ENCODE data around the gene TJP3. TPM values are rescaled to one million over a fixed set of nuclear protein-coding genes. Genes with fewer than 3 reads are reported as not detected.

The TJP3 gene
- total RNA-seq (ENCODE audit: low replicate concordance): 20.0 and 53.8 TPM in 2 replicates
- long read RNA-seq, partial matches to known transcripts: 1 of 1 reads
- long read RNA-seq, other reads (novel, unspliced or antisense): 0 of 1 reads

- no peak for DNase-seq (ENCODE audit: extremely low spot score, unreplicated experiment)
- H3K9me3 Mint-ChIP-seq: no peaks in the 10 kb centered on the region
- peaks cover 3% of the 10 kb centered on the region for H3K27me3 Mint-ChIP-seq
- TF ChIP-seq CTCF (conservative IDR thresholded peaks at IDR 0.05): no peak
- no peaks in the 10 kb centered on the region for H3K36me3 Mint-ChIP-seq
- H3K4me3 Mint-ChIP-seq: peak within 1 kb of the TSS; percentile 47
- peak within 1 kb of the TSS; percentile 66 for H3K27ac Mint-ChIP-seq
- peaks cover 13% of the 10 kb centered on the region for H3K4me1 Mint-ChIP-seq (ENCODE audit: unreplicated experiment)
Observed at GRCh38 chr19:3708207-3708931, at the start of gene TJP3. Gene TJP3 (plus strand): TSS chr19:3708384. CDS start chr19:3728433, 20,049 bp downstream.

- no peak for TF ChIP-seq CTCF (conservative IDR thresholded peaks at IDR 0.05)
- no peaks in the 10 kb centered on the region for H3K27me3 Mint-ChIP-seq
- H3K27ac Mint-ChIP-seq: no peak overlapping the region
- DNase-seq (ENCODE audit: extremely low spot score, unreplicated experiment): no peak
- H3K9me3 Mint-ChIP-seq: no peaks in the 10 kb centered on the region
- H3K4me1 Mint-ChIP-seq (ENCODE audit: unreplicated experiment): no peaks in the 10 kb centered on the region
- no peak overlapping the region for H3K4me3 Mint-ChIP-seq
- H3K36me3 Mint-ChIP-seq: peaks cover 3% of the 10 kb centered on the region
Observed at GRCh38 chr19:3658870-3659745, 49.1 kb upstream of the TJP3 start.

GRCh38 chr19:3659746-3660112 lies 48.5 kb upstream of the TJP3 start:
- no peak for TF ChIP-seq CTCF (conservative IDR thresholded peaks at IDR 0.05)
- H3K36me3 Mint-ChIP-seq: peaks cover 3% of the 10 kb centered on the region
- no peak overlapping the region for H3K27ac Mint-ChIP-seq
- H3K4me3 Mint-ChIP-seq: no peak overlapping the region
- no peaks in the 10 kb centered on the region for H3K27me3 Mint-ChIP-seq
- no peaks in the 10 kb centered on the region for H3K4me1 Mint-ChIP-seq (ENCODE audit: unreplicated experiment)
- H3K9me3 Mint-ChIP-seq: no peaks in the 10 kb centered on the region
- DNase-seq (ENCODE audit: extremely low spot score, unreplicated experiment): no peak

- Mint-ChIP-seq H3K27ac (no peak overlapping the region), H3K9me3 (no peaks in the 10 kb centered on the region), H3K4me1 (ENCODE audit: unreplicated experiment) (no peaks in the 10 kb centered on the region), H3K27me3 (no peaks in the 10 kb centered on the region), H3K4me3 (no peak overlapping the region), H3K36me3 (peaks cover 3% of the 10 kb centered on the region)
- no peak for TF ChIP-seq CTCF (conservative IDR thresholded peaks at IDR 0.05)
- DNase-seq (ENCODE audit: extremely low spot score, unreplicated experiment): no peak
Observed at GRCh38 chr19:3660493-3661219, 47.5 kb upstream of the TJP3 start.

All from type B pancreatic cell (in vitro differentiated cells).